HG03521 (cell line): ENCODE measurements around the gene ARHGDIG.

Source experiments
- ATAC-seq: cut with Tn5 transposase; IDR thresholded peaks from one replicate; pipeline ENCODE4 v1.9.1; 2021; ENCODE audit warnings: mild to moderate bottlenecking, moderate library complexity; ENCODE audit not compliant: unreplicated experiment

The ARHGDIG gene

GRCh38 chr16:279531-279930 is 860 bp upstream of the ARHGDIG start:
- ATAC-seq = no peak

GRCh38 chr16:280005-280460 is 358 bp upstream of the ARHGDIG start:
- ATAC-seq = no peak

GRCh38 chr16:280991-281659 is 734 bp downstream of the ARHGDIG start:
- no peak for ATAC-seq

GRCh38 chr16:281660-282255 is 1.4 kb downstream of the ARHGDIG start:
- ATAC-seq = no peak

- ATAC-seq = no peak
These were observed 2.1 kb downstream of the ARHGDIG start for GRCh38 chr16:282491-282890.

GRCh38 chr16:283033-283805 is 2.8 kb downstream of the ARHGDIG start, which contains the start of gene PDIA2:
Gene PDIA2, plus strand, starts transcription at chr16:283164. Its CDS starts 6 bp downstream, at chr16:283170.
- ATAC-seq = no peak

- no peak for ATAC-seq
These were observed 4.1 kb downstream of the ARHGDIG start for GRCh38 chr16:284204-285120.

- ATAC-seq = no peak
These were observed 5.0 kb downstream of the ARHGDIG start for GRCh38 chr16:285146-286055.

- no peak for ATAC-seq
These were observed 6.3 kb downstream of the ARHGDIG start for GRCh38 chr16:286491-287297.

GRCh38 chr16:287298-287811 is 7.0 kb downstream of the ARHGDIG start:
- ATAC-seq = no peak

GRCh38 chr16:287981-288920 is 7.9 kb downstream of the ARHGDIG start:
- ATAC-seq = no peak

GRCh38 chr16:289395-289997 is 9.1 kb downstream of the ARHGDIG start:
- ATAC-seq = no peak

- ATAC-seq = no peak
These were observed 9.8 kb downstream of the ARHGDIG start for GRCh38 chr16:290015-290680.

GRCh38 chr16:290681-291405 is 10.5 kb downstream of the ARHGDIG start:
- ATAC-seq = no peak

- no peak for ATAC-seq
These were observed 11.1 kb downstream of the ARHGDIG start for GRCh38 chr16:291539-291938.
